Epithelial cell of esophagus (primary cell): Measurements from ENCODE around the gene SORCS2.

Experiments
- DNase-seq: peaks from one replicate; pipeline ENCODE4 v3.0.0; 2010; ENCODE audit warnings: low read depth
- H3K4me3 ChIP-seq: 2 replicates; pipeline ENCODE4 v1.5.1; 2011; ENCODE audit warnings: mild to moderate bottlenecking, low read length, control low read depth
- TF ChIP-seq, protein P1 (sequence below): IDR thresholded peaks from 2 replicates; pipeline ENCODE4 v1.5.1; 2011; ENCODE audit warnings: low read depth, mild to moderate bottlenecking, low read length, control low read depth, inconsistent platforms; ENCODE audit not compliant: insufficient read depth; ENCODE audit errors: missing control alignments

SORCS2 gene

DNA sequence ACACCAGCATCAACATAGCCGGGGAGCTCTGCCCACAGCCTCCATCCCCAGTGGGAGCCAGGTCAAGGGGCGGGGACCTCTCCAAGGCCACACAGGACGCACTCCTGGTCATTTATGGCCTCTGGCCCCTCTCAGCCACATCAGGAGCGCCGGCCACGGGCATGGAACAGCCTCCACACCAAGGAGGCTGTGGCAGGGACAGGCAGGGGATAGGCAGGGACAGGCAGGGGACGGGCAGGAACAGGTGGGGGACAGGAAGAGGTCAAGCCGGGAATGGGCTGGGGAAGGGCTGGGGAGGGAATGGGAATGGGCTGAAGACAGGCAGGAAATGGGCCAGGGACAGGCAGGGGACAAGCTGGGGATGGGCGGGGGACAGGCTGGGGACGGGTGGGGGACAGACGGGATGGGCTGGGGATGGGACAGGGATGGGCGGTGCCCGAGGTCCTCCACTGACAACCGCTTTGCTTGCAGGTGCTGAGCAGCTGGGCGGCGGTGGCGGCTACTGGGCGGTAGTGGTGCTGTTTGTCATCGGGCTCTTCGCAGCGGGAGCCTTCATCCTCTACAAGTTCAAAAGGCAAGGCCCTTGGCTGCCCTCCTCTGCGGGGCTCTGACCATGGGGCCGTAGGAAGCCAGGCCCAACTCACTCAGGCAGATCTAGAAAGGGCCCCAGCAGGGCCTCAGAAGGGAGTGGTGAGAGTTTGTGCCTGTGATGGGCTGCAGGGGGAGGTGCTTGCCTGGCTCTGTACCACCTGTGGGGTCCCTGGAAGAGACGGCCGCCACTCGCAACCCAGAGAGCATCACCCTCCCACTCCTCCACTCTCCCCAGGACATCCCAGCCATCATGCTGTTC lies 541.7 kb downstream of the SORCS2 start:
- no peak overlapping the region for H3K4me3 ChIP-seq
- no peak for DNase-seq
- TF ChIP-seq, protein P1, sequence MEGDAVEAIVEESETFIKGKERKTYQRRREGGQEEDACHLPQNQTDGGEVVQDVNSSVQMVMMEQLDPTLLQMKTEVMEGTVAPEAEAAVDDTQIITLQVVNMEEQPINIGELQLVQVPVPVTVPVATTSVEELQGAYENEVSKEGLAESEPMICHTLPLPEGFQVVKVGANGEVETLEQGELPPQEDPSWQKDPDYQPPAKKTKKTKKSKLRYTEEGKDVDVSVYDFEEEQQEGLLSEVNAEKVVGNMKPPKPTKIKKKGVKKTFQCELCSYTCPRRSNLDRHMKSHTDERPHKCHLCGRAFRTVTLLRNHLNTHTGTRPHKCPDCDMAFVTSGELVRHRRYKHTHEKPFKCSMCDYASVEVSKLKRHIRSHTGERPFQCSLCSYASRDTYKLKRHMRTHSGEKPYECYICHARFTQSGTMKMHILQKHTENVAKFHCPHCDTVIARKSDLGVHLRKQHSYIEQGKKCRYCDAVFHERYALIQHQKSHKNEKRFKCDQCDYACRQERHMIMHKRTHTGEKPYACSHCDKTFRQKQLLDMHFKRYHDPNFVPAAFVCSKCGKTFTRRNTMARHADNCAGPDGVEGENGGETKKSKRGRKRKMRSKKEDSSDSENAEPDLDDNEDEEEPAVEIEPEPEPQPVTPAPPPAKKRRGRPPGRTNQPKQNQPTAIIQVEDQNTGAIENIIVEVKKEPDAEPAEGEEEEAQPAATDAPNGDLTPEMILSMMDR: no peak

- TF ChIP-seq, protein P1: no peak
- no peak for DNase-seq
- no peak overlapping the region for H3K4me3 ChIP-seq
These were observed 542.4 kb downstream of the SORCS2 start for GRCh38 chr4:7734651-7735260.

GRCh38 chr4:7735395-7735794 lies 543.1 kb downstream of the SORCS2 start:
- no peak overlapping the region for H3K4me3 ChIP-seq
- TF ChIP-seq, protein P1: no peak
- no peak for DNase-seq

DNA sequence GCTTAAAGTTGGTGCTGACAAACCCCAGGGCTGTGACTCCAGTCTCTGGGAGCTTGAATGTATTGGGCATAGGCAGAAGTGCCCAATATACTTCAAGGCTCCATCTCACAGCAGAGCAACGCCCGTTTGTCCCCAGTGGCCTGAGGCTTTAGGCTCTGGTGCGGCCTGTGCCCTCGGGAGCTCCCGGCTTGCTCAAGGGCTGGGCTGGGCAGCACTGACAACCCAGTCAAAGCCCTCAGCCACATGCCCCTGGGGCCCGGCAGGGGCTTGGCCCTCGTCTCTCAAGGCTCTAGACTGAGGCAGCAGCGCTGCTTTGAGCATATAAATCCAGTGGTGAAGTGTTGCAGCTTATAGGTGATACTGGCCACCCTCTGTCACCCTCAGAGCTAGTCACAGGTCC lies 543.6 kb downstream of the SORCS2 start:
- DNase-seq: no peak
- TF ChIP-seq, protein P1: no peak
- no peak overlapping the region for H3K4me3 ChIP-seq

DNA sequence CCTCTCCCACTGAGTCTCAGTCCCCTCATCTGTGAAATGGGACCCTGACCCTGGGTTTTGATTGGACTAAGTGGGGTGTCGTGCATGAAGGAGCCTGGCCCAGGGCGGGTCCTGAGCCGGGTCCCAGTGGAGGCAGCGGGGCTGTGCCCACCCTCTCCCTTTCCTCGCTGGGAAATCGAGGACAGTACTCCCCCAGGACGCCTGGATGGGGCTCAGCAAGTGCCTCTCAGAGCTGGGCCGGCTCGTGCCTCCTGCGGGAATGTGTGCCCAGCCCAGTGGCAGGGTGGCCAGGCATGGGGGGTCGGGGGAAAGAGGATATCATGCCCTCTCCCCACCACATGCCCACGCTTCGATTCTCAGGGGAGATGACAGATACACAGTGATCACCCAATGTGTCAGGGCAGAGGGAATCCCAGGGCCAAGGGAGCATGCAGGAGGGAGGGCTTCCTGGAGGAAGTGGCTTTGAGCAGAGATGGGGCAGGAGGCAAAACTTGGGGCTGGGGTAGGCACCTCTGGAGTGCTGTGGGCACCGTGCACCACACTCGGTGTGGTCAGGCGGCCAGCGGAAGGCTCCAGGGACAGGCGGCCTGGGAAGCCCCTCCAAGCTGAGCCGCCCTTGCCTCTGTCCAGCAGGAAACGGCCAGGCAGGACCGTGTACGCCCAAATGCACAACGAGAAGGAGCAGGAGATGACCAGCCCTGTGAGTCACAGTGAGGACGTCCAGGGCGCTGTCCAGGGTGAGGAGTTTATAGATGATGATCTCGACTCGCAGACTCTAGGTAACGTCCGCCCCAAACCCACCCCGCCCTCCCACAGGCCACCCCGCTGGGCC lies 544.3 kb downstream of the SORCS2 start:
- DNase-seq: no peak
- TF ChIP-seq, protein P1: no peak
- no peak overlapping the region for H3K4me3 ChIP-seq

DNA sequence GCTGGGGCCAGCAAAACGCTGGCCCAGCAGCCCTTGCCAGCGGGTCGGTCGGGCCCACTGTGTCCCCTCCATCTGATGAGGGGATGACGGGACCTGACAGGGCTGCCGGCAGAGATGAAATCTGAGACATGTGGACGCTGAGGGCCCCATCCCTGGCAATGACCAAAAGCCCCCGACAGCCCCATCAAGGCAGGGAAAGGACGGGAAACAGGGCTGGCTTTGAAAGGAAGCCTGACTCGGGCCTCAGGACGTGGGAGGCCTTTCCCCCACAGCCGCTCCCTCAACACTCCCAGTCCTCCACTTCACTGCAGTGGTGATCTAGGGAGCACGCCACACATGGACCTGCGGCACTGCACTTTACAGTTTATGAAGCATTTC lies 544.9 kb downstream of the SORCS2 start:
- no peak overlapping the region for H3K4me3 ChIP-seq
- no peak for DNase-seq
- TF ChIP-seq, protein P1: no peak
